CMK (cell line): ENCODE results near the gene JPH3.
"Not testable (repeated sequence)": the region's sequence is repeated elsewhere in the genome, so short reads cannot be mapped to it uniquely, and the experiment has no call there.

ENCODE experiments used
- DNase-seq: peaks from one replicate; pipeline ENCODE4 v3.0.0-alpha.2; 2010; ENCODE audit warnings: low read depth

JPH3 gene

DNA sequence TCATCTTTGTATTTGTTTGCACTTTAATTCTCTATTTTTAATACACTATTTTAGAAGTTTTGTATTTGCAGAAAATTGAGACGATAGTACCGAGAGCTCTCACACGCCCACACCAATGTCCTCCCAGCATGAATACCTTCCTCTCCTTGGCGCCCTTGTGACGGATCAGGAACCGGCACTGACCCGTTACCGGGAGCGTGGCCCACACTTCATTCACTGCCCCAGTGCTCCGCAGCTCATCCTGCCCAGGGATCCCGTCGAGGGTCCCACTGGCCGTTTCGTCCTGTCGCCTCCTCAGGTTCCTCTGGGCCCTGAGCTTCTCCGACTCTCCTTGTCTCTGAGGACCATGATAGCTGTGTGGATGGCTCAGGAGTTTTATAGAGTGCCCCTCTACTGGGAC, 112.9 kb downstream of the JPH3 start:
- DNase-seq = no peak

- DNase-seq = no peak
These were observed 113.3 kb downstream of the JPH3 start for GRCh38 chr16:87715658-87716057.

DNA sequence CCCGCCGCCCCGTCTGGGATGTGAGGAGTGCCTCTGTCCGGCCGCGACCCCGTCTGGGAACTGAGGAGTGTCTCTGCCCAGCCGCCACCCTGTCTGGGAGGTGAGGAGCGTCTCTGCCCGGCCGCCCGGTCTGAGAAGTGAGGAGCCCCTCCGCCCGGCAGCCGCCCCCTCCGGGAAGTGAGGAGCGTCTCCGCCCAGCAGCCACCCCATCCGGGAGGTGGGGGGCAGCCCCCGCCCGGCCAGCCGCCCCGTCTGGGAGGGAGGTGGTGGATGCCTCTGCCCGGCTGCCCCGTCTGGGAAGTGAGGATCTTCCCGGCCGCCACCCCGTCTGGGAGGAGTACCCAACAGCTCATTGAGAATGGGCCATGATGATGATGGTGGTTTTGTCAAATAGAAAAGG, 116.5 kb downstream of the JPH3 start:
- DNase-seq = not testable (repeated sequence)

DNA sequence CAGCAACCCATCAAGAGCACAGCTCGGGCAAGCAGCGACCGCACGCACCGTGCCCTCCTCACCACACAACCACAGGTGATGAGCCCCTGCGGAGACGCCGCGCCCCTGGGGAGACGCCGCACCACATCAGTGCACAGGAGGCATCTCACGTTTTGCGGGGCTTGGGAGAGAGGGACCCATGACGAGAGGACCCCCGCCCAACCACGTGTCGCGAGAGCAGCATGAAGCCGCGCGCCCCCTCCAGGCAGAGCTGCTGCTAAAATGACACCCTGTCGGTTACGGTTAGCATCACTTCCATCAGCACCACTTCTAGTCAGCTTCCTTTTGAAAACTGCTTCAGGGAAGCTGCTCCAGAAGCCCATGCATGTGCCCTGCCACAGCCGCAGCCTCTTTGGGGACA, 118.1 kb downstream of the JPH3 start:
- DNase-seq = no peak

- DNase-seq = peak; percentile 71
These were observed 119.6 kb downstream of the JPH3 start for GRCh38 chr16:87721622-87722585.

DNA sequence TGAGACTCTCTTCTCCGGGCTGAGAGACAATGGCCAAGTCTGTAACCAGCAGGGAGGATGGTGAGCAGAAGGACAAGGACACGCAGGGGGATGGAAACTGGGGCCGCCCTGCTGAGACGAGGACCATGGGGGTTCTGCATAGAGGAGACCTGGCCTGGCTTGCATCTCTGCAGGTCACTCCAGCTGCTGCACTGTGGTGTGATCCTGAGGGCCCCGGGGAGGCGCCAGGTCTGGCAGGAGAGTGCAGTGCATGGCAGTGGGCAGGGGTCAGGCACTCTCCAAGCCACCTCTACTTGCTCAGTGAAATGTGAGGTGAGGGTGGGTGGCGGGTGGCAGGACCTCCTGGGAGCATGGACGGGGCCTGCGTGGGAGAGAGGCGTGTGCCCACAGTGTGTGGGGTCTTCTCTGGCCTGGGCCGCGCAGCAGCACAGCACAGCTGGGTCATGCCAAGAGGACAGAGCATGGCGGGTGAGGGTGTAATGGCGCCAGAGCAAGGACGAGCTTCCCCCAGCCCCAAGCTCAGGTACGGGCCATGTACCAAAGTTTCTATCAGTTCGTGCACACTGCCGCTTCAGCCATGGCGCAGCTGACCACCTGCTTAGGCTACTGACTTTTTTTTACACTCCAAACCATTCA, 120.4 kb downstream of the JPH3 start:
- no peak for DNase-seq

- peak; percentile 22 for DNase-seq
These were observed 120.9 kb downstream of the JPH3 start for GRCh38 chr16:87723226-87723623.

- no peak for DNase-seq
These were observed 122.4 kb downstream of the JPH3 start for GRCh38 chr16:87724490-87725291.

- no peak for DNase-seq
These were observed 123.4 kb downstream of the JPH3 start for GRCh38 chr16:87725596-87726235.

- DNase-seq = not testable (repeated sequence)
These were observed 124.3 kb downstream of the JPH3 start for GRCh38 chr16:87726577-87726976.

- no peak for DNase-seq
These were observed 125.0 kb downstream of the JPH3 start for GRCh38 chr16:87727346-87727745.

GRCh38 chr16:87728026-87728425, 125.7 kb downstream of the JPH3 start:
- no peak for DNase-seq

- DNase-seq = peak; percentile 12
These were observed 127.1 kb downstream of the JPH3 start for GRCh38 chr16:87729266-87729954.

DNA sequence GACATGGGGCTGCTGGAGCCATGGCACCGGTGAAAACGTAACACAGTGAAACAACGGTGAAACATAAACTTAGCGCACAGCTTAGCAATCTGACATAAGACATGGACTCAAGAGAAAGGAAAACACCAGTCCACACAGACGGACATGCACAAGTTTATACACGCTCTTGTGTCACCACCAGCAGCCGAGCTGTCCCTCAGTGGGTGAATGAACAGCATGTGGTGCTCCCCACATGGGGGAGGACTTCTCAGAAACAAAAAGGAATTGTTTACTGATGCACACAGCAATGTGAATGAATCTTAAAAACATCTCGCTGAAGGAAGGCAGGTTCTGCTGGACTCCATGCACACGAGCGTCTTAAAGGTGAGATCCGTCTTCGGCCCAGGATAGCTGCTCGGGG, 129.3 kb downstream of the JPH3 start:
- no peak for DNase-seq

GRCh38 chr16:87733190-87733589, 130.9 kb downstream of the JPH3 start:
- no peak for DNase-seq

DNA sequence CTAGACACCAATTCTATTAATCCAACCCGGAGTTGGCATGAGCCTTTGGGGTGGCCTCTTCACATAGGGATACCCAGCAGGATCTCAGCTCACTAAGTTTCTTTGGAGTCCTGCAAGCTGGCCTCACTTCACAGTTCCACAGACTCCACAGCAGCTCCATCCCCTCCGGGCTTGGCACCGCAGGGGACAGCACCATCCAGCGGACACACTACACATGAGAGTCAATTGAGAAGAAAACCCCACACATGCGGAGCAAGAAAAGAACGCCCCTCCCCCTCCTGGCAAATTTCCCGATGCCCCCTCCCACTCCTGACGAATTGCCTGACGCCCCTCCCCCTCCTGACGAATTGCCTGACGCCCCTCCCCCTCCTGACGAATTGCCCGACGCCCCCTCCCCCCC, 132.3 kb downstream of the JPH3 start:
- DNase-seq = no peak

- DNase-seq = no peak
These were observed 133.1 kb downstream of the JPH3 start for GRCh38 chr16:87735270-87736007.

- no peak for DNase-seq
These were observed 133.7 kb downstream of the JPH3 start for GRCh38 chr16:87736008-87736382.

DNA sequence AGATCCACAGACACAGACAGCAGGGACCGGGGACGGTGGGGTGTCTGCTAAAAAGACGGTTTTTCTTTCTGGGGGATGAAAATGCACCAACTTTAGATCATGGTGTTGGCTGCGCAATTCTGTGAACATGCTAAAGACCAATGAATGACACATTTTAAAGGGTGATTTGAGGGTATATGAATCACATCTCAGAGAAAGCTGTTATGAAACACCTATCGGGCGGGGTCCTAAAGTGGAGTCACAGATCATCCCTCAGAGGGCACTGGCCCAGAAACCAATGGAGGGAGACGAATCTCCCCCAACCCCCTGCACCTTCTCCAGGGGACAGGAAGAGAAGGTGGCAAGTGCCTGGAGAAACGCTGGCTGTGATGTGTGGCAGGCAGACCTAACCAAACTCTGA, 137.5 kb downstream of the JPH3 start:
- DNase-seq = no peak

- no peak for DNase-seq
These were observed 138.1 kb downstream of the JPH3 start for GRCh38 chr16:87740441-87740840.

GRCh38 chr16:87740909-87741424, 138.7 kb downstream of the JPH3 start:
- no peak for DNase-seq
